Osteocyte (in vitro differentiated cells): ENCODE results near the gene SEPTIN10. TPM values are rescaled to one million over a fixed set of nuclear protein-coding genes. Genes with fewer than 3 reads are reported as not detected.
A peak's percentile ranks its signal among the peaks of the same experiment; 100 is the strongest.
"Not testable (repeated sequence)": the region's sequence is repeated elsewhere in the genome, so short reads cannot be mapped to it uniquely, and the experiment has no call there.

ENCODE experiments used
- DNase-seq: peaks from one replicate; pipeline ENCODE4 v3.0.0; 2021; ENCODE audit warnings: mixed read lengths; ENCODE audit not compliant: unreplicated experiment; ENCODE audit errors: extremely low spot score
- H3K27ac Mint-ChIP-seq: one replicate; pipeline ENCODE4 v1.8.0; 2021; ENCODE audit warnings: mild to moderate bottlenecking, mixed read lengths; ENCODE audit not compliant: unreplicated experiment
- H3K27me3 Mint-ChIP-seq: one replicate; pipeline ENCODE4 v1.8.0; 2021; ENCODE audit warnings: mixed read lengths; ENCODE audit not compliant: unreplicated experiment
- H3K36me3 Mint-ChIP-seq: one replicate; pipeline ENCODE4 v1.8.0; 2021; ENCODE audit warnings: mixed read lengths; ENCODE audit not compliant: unreplicated experiment
- H3K4me1 Mint-ChIP-seq: one replicate; pipeline ENCODE4 v1.8.0; 2021; ENCODE audit warnings: mixed read lengths; ENCODE audit not compliant: unreplicated experiment
- H3K4me3 Mint-ChIP-seq: one replicate; pipeline ENCODE4 v1.8.0; 2021; ENCODE audit warnings: mild to moderate bottlenecking, moderate library complexity, mixed read lengths; ENCODE audit not compliant: unreplicated experiment
- H3K9me3 Mint-ChIP-seq: one replicate; pipeline ENCODE4 v1.8.0; 2021; ENCODE audit warnings: mixed read lengths; ENCODE audit not compliant: unreplicated experiment
- CTCF ChIP-seq: fragments of 200-600 bp; sonication (generic); IDR thresholded peaks from 2 replicates; pipeline ENCODE4 v1.5.0; 2021; ENCODE audit warnings: antibody characterized with exemption, mild to moderate bottlenecking, moderate library complexity
- total RNA-seq: library from RNA; stranded (reverse); gene quantifications from 2 replicates; pipeline ENCODE4 v1.2.1, GENCODE V29; 2021

The SEPTIN10 gene
- total RNA-seq, 1 donor from 2014 or later: 109 TPM

- no peak overlapping the region for H3K27ac Mint-ChIP-seq
- DNase-seq: no peak
- TF ChIP-seq CTCF: no peak
- peaks cover 12% of the 10 kb centered on the region for H3K4me1 Mint-ChIP-seq
- no peak overlapping the region for H3K4me3 Mint-ChIP-seq
- H3K27me3 Mint-ChIP-seq: no peaks in the 10 kb centered on the region
- H3K36me3 Mint-ChIP-seq: peaks cover 20% of the 10 kb centered on the region
- H3K9me3 Mint-ChIP-seq: no peaks in the 10 kb centered on the region
Measured at GRCh38 chr2:109542384-109542783, 71.4 kb downstream of the SEPTIN10 start.

GRCh38 chr2:109538546-109538945, 75.2 kb downstream of the SEPTIN10 start:
- no peaks in the 10 kb centered on the region for H3K27me3 Mint-ChIP-seq
- H3K27ac Mint-ChIP-seq: no peak overlapping the region
- DNase-seq: no peak
- H3K36me3 Mint-ChIP-seq: peaks cover 8% of the 10 kb centered on the region
- peaks cover 14% of the 10 kb centered on the region for H3K4me1 Mint-ChIP-seq
- no peak for TF ChIP-seq CTCF
- H3K9me3 Mint-ChIP-seq: peaks cover 11% of the 10 kb centered on the region
- H3K4me3 Mint-ChIP-seq: no peak overlapping the region

- Mint-ChIP-seq H3K9me3 (peaks cover 11% of the 10 kb centered on the region), H3K27me3 (no peaks in the 10 kb centered on the region), H3K4me3 (no peak overlapping the region), H3K27ac (no peak overlapping the region), H3K36me3 (peaks cover 8% of the 10 kb centered on the region), H3K4me1 (peaks cover 23% of the 10 kb centered on the region)
- TF ChIP-seq CTCF: no peak
- DNase-seq: no peak
Measured at GRCh38 chr2:109537565-109538222, 76.1 kb downstream of the SEPTIN10 start.

- peaks cover 26% of the 10 kb centered on the region for H3K4me1 Mint-ChIP-seq
- not testable (repeated sequence) for DNase-seq, H3K27ac Mint-ChIP-seq, H3K27me3 Mint-ChIP-seq, H3K36me3 Mint-ChIP-seq, H3K4me3 Mint-ChIP-seq
- peaks cover 11% of the 10 kb centered on the region for H3K9me3 Mint-ChIP-seq
Measured at GRCh38 chr2:109536556-109536955, 77.2 kb downstream of the SEPTIN10 start.

GRCh38 chr2:109535217-109535946, 78.4 kb downstream of the SEPTIN10 start:
- Mint-ChIP-seq H3K9me3 (peaks cover 11% of the 10 kb centered on the region), H3K4me1 (peaks cover 35% of the 10 kb centered on the region), H3K36me3 (no peaks in the 10 kb centered on the region), H3K27ac (no peak overlapping the region), H3K27me3 (no peaks in the 10 kb centered on the region), H3K4me3 (no peak overlapping the region)
- peak; percentile 42 for DNase-seq
- no peak for TF ChIP-seq CTCF
